GM12878 (cell line): ENCODE measurements around the gene CRYL1. TPM values are rescaled to one million over a fixed set of nuclear protein-coding genes. Genes with fewer than 3 reads are reported as not detected.

Experiments used
- ATAC-seq: fragments of 200-7000 bp; cut with Tn5 transposase; 3 replicates; pipeline ENCODE4 v1.9.1; 2020; ENCODE audit warnings: mild to moderate bottlenecking, moderate library complexity
- BruUV-seq: library from RNA; stranded (reverse); fragments of 400-500 nt; replicated peaks from 2 replicates; lab custom pipeline; 2021; lab: Mats Ljungman, UMichigan
- CTCF ChIA-PET: fragments of 300-600 bp; sonication (Branson Sonifier 250); formaldehyde crosslinking; extraction: SDS; loops from one replicate; lab custom pipeline; 2021; ENCODE audit warnings: inconsistent platforms; lab: Yijun Ruan, JAX
- POLR2A ChIA-PET: fragments of 350-600 bp; formaldehyde crosslinking; extraction: SDS; loops from one replicate; lab custom pipeline; 2021; ENCODE audit warnings: inconsistent platforms; lab: Charles Lee
- RAD21 ChIA-PET: fragments of 300-600 bp; sonication (Branson Sonifier 250); formaldehyde crosslinking; loops from one replicate; lab custom pipeline; 2023; ENCODE audit warnings: antibody characterized with exemption; ENCODE audit not compliant: unreplicated experiment; lab: Charles Lee
- SMC1A ChIA-PET: fragments of 300-600 bp; sonication (Branson Sonifier 250); formaldehyde crosslinking; loops from one replicate; lab custom pipeline; 2023; ENCODE audit not compliant: unreplicated experiment, uncharacterized antibody; lab: Charles Lee
- DNase-seq: peaks from one replicate; pipeline ENCODE4 v3.0.0-alpha.2; 2011; ENCODE audit warnings: low read depth, low spot score
- FAIRE-seq: peaks from 3 replicates; lab custom pipeline; 2011; peaks lifted over from hg19 to GRCh38; lab: Jason Lieb, UNC
- H2AFZ ChIP-seq: 2 replicates; pipeline ENCODE4 v1.6.0; 2011; ENCODE audit warnings: low read depth, low read length, control low read depth; ENCODE audit not compliant: control insufficient read depth
- H3K27ac ChIP-seq: 2 replicates; pipeline ENCODE4 v1.5.1; 2011; ENCODE audit warnings: control low read depth; ENCODE audit not compliant: control insufficient read depth, insufficient read depth
- H3K27me3 ChIP-seq, 2 experiments: replicated peaks in 1 of 2; 2 replicates each; pipeline versions ENCODE4 v1.6.0 to v1.6.1; 2011; ENCODE audit warnings: low read length in 1 of 2; ENCODE audit not compliant: control insufficient read depth in 2 of 2, insufficient read depth in 2 of 2
- H3K36me3 ChIP-seq, 2 experiments: 2 replicates each; pipeline ENCODE4 v1.5.1; 2011; ENCODE audit warnings: low read length in 1 of 2; ENCODE audit not compliant: control insufficient read depth in 2 of 2, insufficient read depth in 2 of 2
- H3K4me1 ChIP-seq: 2 replicates; pipeline ENCODE4 v1.6.1; 2011; ENCODE audit warnings: mild to moderate bottlenecking, low read length, moderate library complexity, mixed read lengths; ENCODE audit not compliant: control insufficient read depth, insufficient read depth
- H3K4me2 ChIP-seq: 2 replicates; pipeline ENCODE4 v1.6.0; 2011; ENCODE audit warnings: control low read depth; ENCODE audit not compliant: control insufficient read depth, insufficient read depth
- H3K4me3 ChIP-seq: fragments of 200-600 bp; sonication (generic); 2 replicates; pipeline ENCODE4 v1.5.1; 2016
- H3K79me2 ChIP-seq: 2 replicates; pipeline ENCODE4 v1.6.0; 2011; ENCODE audit warnings: low read length; ENCODE audit not compliant: control insufficient read depth, insufficient read depth
- H3K9ac ChIP-seq: 2 replicates; pipeline ENCODE4 v1.8.0; 2011; ENCODE audit warnings: low read length, control low read depth, mixed read lengths; ENCODE audit not compliant: control insufficient read depth, insufficient read depth
- H3K9me3 ChIP-seq: replicated peaks from 3 replicates; pipeline ENCODE4 v1.5.1; 2011; ENCODE audit warnings: mild to moderate bottlenecking, low read length; ENCODE audit not compliant: control insufficient read depth, insufficient read depth
- H4K20me1 ChIP-seq: 2 replicates; pipeline ENCODE4 v1.6.0; 2011; ENCODE audit not compliant: control insufficient read depth, insufficient read depth
- CBFB ChIP-seq: IDR thresholded peaks from 2 replicates; pipeline ENCODE4 v1.6.1; 2016; ENCODE audit warnings: antibody characterized with exemption, low read depth
- DPF2 ChIP-seq: fragments of 450-650 bp; IDR thresholded peaks from 2 replicates; pipeline ENCODE4 v1.6.1; 2017; ENCODE audit warnings: mild to moderate bottlenecking
- ETV6 ChIP-seq, 2 experiments: fragments of 450-650 bp in 1 of 2; IDR thresholded peaks in 1 of 2; conservative IDR thresholded peaks in 1 of 2; 2 replicates each; pipeline ENCODE4 v1.6.1; 2014; ENCODE audit warnings: antibody characterized with exemption in 1 of 2, borderline replicate concordance in 1 of 2, low read depth in 1 of 2, mild to moderate bottlenecking in 1 of 2, moderate library complexity in 1 of 2
- GATAD2B ChIP-seq: fragments of 450-650 bp; conservative IDR thresholded peaks from 2 replicates; pipeline ENCODE4 v1.6.1; 2017; ENCODE audit warnings: low read depth, mild to moderate bottlenecking, moderate library complexity
- HCFC1 ChIP-seq: fragments of 150-350 bp; IDR thresholded peaks from 2 replicates; pipeline ENCODE4 v1.6.1; 2014; ENCODE audit warnings: low read length
- KAT2A ChIP-seq: conservative IDR thresholded peaks from 2 replicates; pipeline ENCODE4 v1.6.1; 2011; ENCODE audit warnings: low read depth, low read length; ENCODE audit not compliant: control insufficient read depth
- MEF2B ChIP-seq: fragments of 450-650 bp; IDR thresholded peaks from 2 replicates; pipeline ENCODE4 v1.6.1; 2018; ENCODE audit warnings: mild to moderate bottlenecking, moderate library complexity; ENCODE audit not compliant: partially characterized antibody, poor library complexity, severe bottlenecking
- MYB ChIP-seq: fragments of 150-350 bp; IDR thresholded peaks from 2 replicates; pipeline ENCODE4 v1.6.1; 2014; ENCODE audit warnings: mild to moderate bottlenecking, low read depth, low read length, borderline replicate concordance
- NR2C1 ChIP-seq: fragments of 450-650 bp; IDR thresholded peaks from 2 replicates; pipeline ENCODE4 v1.6.1; 2017; ENCODE audit warnings: antibody characterized with exemption, mild to moderate bottlenecking, moderate library complexity
- RB1 ChIP-seq: fragments of 450-650 bp; formaldehyde crosslinking; IDR thresholded peaks from 2 replicates; pipeline ENCODE4 v1.6.1; 2017; ENCODE audit warnings: mild to moderate bottlenecking, borderline replicate concordance
- SRF ChIP-seq, 2 experiments: IDR thresholded peaks; 2 replicates each; pipeline ENCODE4 v1.6.1; 2011; ENCODE audit warnings: low read depth in 2 of 2, low read length in 2 of 2, mild to moderate bottlenecking in 1 of 2, moderate library complexity in 1 of 2
- ZBTB33 ChIP-seq: fragments of 450-650 bp; IDR thresholded peaks from 2 replicates; pipeline ENCODE4 v1.6.1; 2017; ENCODE audit warnings: mild to moderate bottlenecking
- ZNF274 ChIP-seq: IDR thresholded peaks from one replicate; pipeline ENCODE4 v1.8.0; 2011; ENCODE audit not compliant: insufficient read length, insufficient read depth
- WGBS: methylation state at CpG from one replicate; pipeline ENCODE4 v1.1.6; 2016; ENCODE audit warnings: low lambda C conversion rate; ENCODE audit not compliant: insufficient replicate concordance, insufficient coverage; ENCODE audit errors: missing lambda C conversion rate; 5-methylcytosine and 5-hydroxymethylcytosine counted together
- in situ Hi-C: fragments of 300-500 bp; cut with MboI; formaldehyde crosslinking; loops from 9 replicates; pipeline ENCODE4 v1.14.3; 2018; ENCODE audit warnings: mixed read lengths
- intact Hi-C: fragments of 100-400 bp; cut with micrococcal nuclease; formaldehyde crosslinking; loops from one replicate; pipeline ENCODE4 v1.14.2; 2022; ENCODE audit not compliant: unreplicated experiment
- polyA plus RNA-seq, 11 experiments: library from polyadenylated mRNA; depleted of rRNA in 4 of 11; unstranded in 6 of 11; stranded (reverse) in 5 of 11; fragments of >200 nt; fragmentation: Nextera tagmentation in 4 of 11; fragmentation: Illumina TruSeq in 1 of 11; extraction: Ambion mirVana in 4 of 11; extraction: Trizol in 1 of 11; gene quantifications; 1 replicate in 1 of 11; 2 replicates in 10 of 11; pipeline versions ENCODE4 v1.2.1 to v1.2.3, GENCODE V29; 2011 to 2016; ENCODE audit warnings: inconsistent platforms in 2 of 11, missing spikeins in 2 of 11, low read depth in 1 of 11
- total RNA-seq, 4 experiments: library from RNA; depleted of rRNA in 3 of 4; stranded (reverse); fragments of >200 nt in 3 of 4; fragmentation: Illumina TruSeq in 1 of 4; extraction: Trizol in 1 of 4; gene quantifications; 2 replicates each; pipeline versions ENCODE4 v1.2.1 to v1.2.3, GENCODE V29; 2013 to 2021
- TF ChIP-seq, protein P1 (sequence below): IDR thresholded peaks from 2 replicates; pipeline ENCODE4 v1.6.1; 2012; ENCODE audit warnings: improper control_type of control experiment, low read depth, low read length; ENCODE audit not compliant: insufficient replicate concordance

CRYL1 gene
- total and polyA plus RNA-seq, 10 of the 15 experiments (the other 5 are each of a cell fraction or from before 2014, with no cell fraction given), result 5.5 to 36.7 (median 12.2) TPM

GRCh38 chr13:20388184-20388583 is 137.5 kb downstream of the CRYL1 start:
- Histone ChIP-seq H3K4me3 (no peak overlapping the region), H2AFZ (peak overlapping the region; percentile 34), H3K4me1 (peaks cover 6% of the 10 kb centered on the region), H3K4me2 (peak overlapping the region; percentile 42; the same call in 1 of the 2 replicates), H4K20me1 (no peaks in the 10 kb centered on the region), H3K9ac (no peak overlapping the region; the same call in 1 of the 2 replicates), H3K79me2 (no peaks in the 10 kb centered on the region), H3K9me3 (no peaks in the 10 kb centered on the region; the same call in 2 of the 3 replicates), H3K27ac (no peak overlapping the region), H3K36me3 (no peaks in the 10 kb centered on the region), H3K27me3 (no peaks in the 10 kb centered on the region)
- ChIA-PET CTCF (no interaction called here), POLR2A (no interaction called here), SMC1A (no interaction called here), RAD21 (no interaction called here)
- intact Hi-C loops, result no loop called here
- DNase-seq (no peak), FAIRE-seq (no peak), ATAC-seq (no peak)
- 31% methylated on average over 2 of the region's 2 CpGs for WGBS
- no TSS peak for BruUV-seq
- in situ Hi-C loops, result no loop called here
- TF ChIP-seq ETV6 (conservative IDR thresholded peaks at IDR 0.05 in 1 of 2, IDR thresholded peaks at IDR 0.05 in 1 of 2; ENCODE audit: borderline replicate concordance in 1 of 2, low read depth in 1 of 2), result no peak
- no peak for TF ChIP-seq MEF2B
- TF ChIP-seq NR2C1, result no peak
- no peak for TF ChIP-seq CBFB
- TF ChIP-seq DPF2, result no peak
- no peak for TF ChIP-seq RB1
- no peak for TF ChIP-seq MYB
- TF ChIP-seq ZBTB33, result no peak
- TF ChIP-seq, protein P1, sequence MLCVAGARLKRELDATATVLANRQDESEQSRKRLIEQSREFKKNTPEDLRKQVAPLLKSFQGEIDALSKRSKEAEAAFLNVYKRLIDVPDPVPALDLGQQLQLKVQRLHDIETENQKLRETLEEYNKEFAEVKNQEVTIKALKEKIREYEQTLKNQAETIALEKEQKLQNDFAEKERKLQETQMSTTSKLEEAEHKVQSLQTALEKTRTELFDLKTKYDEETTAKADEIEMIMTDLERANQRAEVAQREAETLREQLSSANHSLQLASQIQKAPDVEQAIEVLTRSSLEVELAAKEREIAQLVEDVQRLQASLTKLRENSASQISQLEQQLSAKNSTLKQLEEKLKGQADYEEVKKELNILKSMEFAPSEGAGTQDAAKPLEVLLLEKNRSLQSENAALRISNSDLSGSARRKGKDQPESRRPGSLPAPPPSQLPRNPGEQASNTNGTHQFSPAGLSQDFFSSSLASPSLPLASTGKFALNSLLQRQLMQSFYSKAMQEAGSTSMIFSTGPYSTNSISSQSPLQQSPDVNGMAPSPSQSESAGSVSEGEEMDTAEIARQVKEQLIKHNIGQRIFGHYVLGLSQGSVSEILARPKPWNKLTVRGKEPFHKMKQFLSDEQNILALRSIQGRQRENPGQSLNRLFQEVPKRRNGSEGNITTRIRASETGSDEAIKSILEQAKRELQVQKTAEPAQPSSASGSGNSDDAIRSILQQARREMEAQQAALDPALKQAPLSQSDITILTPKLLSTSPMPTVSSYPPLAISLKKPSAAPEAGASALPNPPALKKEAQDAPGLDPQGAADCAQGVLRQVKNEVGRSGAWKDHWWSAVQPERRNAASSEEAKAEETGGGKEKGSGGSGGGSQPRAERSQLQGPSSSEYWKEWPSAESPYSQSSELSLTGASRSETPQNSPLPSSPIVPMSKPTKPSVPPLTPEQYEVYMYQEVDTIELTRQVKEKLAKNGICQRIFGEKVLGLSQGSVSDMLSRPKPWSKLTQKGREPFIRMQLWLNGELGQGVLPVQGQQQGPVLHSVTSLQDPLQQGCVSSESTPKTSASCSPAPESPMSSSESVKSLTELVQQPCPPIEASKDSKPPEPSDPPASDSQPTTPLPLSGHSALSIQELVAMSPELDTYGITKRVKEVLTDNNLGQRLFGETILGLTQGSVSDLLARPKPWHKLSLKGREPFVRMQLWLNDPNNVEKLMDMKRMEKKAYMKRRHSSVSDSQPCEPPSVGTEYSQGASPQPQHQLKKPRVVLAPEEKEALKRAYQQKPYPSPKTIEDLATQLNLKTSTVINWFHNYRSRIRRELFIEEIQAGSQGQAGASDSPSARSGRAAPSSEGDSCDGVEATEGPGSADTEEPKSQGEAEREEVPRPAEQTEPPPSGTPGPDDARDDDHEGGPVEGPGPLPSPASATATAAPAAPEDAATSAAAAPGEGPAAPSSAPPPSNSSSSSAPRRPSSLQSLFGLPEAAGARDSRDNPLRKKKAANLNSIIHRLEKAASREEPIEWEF, result no peak
- no peak for TF ChIP-seq HCFC1
- no peak for TF ChIP-seq SRF (IDR thresholded peaks at IDR 0.05; ENCODE audit: low read depth in 2 of 2, low read length in 2 of 2)
- TF ChIP-seq ZNF274, result no peak
- TF ChIP-seq KAT2A, result no peak
- TF ChIP-seq GATAD2B, result no peak
